ENCODE measurements around the gene EPG5. TPM values are rescaled to one million over a fixed set of nuclear protein-coding genes. Genes with fewer than 3 reads are reported as not detected.
A peak's percentile ranks its signal among the peaks of the same experiment; 100 is the strongest.

EPG5 gene
- total RNA-seq, 1 donor from 2014 or later: 38.3 TPM

DNA sequence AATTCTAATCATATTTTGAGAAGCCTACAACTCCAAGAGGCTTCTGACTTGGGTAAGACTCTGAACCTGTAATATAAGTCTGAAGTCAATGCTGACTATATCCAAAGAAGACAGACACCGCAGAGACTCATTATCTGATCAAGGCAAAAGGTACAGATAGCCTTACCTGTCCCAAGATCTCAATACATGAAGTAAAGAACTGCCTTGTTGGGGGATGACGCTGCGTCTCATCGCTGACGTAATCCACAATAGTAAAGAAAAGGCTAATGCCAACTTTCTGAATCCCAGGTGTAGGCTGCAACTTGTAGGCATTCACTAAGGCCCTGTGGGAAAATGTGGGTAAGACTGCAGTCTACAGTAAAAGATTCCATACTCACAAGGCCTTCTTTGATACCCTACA, 79.5 kb downstream of the EPG5 start:
- TF ChIP-seq, protein P1, sequence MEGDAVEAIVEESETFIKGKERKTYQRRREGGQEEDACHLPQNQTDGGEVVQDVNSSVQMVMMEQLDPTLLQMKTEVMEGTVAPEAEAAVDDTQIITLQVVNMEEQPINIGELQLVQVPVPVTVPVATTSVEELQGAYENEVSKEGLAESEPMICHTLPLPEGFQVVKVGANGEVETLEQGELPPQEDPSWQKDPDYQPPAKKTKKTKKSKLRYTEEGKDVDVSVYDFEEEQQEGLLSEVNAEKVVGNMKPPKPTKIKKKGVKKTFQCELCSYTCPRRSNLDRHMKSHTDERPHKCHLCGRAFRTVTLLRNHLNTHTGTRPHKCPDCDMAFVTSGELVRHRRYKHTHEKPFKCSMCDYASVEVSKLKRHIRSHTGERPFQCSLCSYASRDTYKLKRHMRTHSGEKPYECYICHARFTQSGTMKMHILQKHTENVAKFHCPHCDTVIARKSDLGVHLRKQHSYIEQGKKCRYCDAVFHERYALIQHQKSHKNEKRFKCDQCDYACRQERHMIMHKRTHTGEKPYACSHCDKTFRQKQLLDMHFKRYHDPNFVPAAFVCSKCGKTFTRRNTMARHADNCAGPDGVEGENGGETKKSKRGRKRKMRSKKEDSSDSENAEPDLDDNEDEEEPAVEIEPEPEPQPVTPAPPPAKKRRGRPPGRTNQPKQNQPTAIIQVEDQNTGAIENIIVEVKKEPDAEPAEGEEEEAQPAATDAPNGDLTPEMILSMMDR (IDR thresholded peaks at IDR 0.05): no peak
- CTCF ChIA-PET: no interaction called here
- Mint-ChIP-seq H3K4me3 (no peak overlapping the region), H3K27me3 (no peaks in the 10 kb centered on the region), H3K27ac (no peak overlapping the region), H3K9me3 (no peaks in the 10 kb centered on the region), H3K36me3 (ENCODE audit: low read depth) (peaks cover 60% of the 10 kb centered on the region), H3K4me1 (no peaks in the 10 kb centered on the region)
- no peak for DNase-seq
- ATAC-seq (ENCODE audit: low read depth): no peak
- intact Hi-C loops (cut with micrococcal nuclease): no loop called here
- POLR2A ChIA-PET: no interaction called here

GRCh38 chr18:45880876-45881558, 86.1 kb downstream of the EPG5 start:
- H3K4me1 Mint-ChIP-seq: peaks cover 6% of the 10 kb centered on the region
- TF ChIP-seq, protein P1 (IDR thresholded peaks at IDR 0.05): no peak
- ChIA-PET CTCF (interaction anchor here (0.9 to 9.2 kb wide), 16 partner anchors 10 to 260 kb away, joined by 3 to 180 read pairs (median 4); partner anchors contain the start of gene SLC14A1), POLR2A (no interaction called here)
- no peaks in the 10 kb centered on the region for H3K27me3 Mint-ChIP-seq
- no peak for DNase-seq
- H3K9me3 Mint-ChIP-seq: no peaks in the 10 kb centered on the region
- ATAC-seq (ENCODE audit: low read depth): no peak
- intact Hi-C loops (cut with micrococcal nuclease): loop anchor here (1.0 kb wide), 2 partner anchors 158 to 190 kb away; no protein-coding TSS in a partner anchor
- no peak overlapping the region for H3K4me3 Mint-ChIP-seq
- H3K36me3 Mint-ChIP-seq (ENCODE audit: low read depth): peaks cover 64% of the 10 kb centered on the region
- no peak overlapping the region for H3K27ac Mint-ChIP-seq

DNA sequence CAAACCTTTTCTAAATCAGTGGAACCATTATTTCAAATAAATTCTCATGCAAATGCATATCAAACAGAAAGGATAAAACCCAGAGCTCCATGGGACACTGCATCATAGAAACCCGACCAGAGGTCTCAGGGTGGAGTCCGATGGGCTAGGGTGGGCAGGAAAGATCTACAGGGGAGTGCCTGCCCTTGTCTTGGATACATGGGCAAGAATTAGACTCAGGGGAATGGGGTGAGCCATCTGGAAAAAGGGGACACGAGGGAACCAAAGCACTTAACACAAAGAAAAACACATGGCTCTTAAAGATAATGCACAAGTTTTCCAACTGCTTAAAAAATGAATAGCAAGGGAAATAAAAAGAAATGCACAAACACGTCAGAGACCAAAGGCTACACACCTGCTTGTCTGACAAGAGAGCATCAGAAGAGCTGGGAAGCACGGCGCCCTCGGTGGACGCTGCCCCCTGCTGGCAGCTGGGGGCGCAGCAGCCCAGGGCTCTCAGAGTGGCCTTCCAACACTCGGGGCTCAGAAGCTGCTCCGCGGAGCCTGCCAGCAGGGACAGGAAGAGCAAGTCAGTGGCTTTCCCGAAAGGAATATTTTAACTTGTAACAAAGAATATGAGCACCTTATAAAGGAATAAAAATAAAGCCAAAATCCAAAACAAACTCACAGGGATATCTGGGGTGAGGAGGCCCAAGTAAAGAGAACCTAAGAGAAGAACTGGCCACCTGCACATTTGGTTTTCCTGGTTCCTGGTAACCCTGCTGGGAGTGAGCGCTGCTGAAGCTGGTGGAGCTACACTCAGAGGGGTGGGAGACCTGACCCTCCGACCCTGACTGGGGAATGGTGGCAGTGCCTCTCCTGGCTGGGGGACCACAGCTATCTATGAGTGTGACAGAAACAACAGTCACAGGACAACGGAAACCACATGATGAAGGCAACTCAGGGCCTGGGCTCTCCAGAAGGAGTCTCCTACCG, 87.2 kb downstream of the EPG5 start:
- Mint-ChIP-seq H3K4me1 (peaks cover 11% of the 10 kb centered on the region), H3K9me3 (peaks cover 4% of the 10 kb centered on the region), H3K4me3 (no peak overlapping the region), H3K27me3 (no peaks in the 10 kb centered on the region), H3K36me3 (ENCODE audit: low read depth) (peaks cover 70% of the 10 kb centered on the region), H3K27ac (peak overlapping the region; percentile 41)
- intact Hi-C loops (cut with micrococcal nuclease): loop anchor here (1.0 to 2.0 kb wide), 5 partner anchors 15 to 215 kb away; no protein-coding TSS in a partner anchor
- TF ChIP-seq, protein P1 (IDR thresholded peaks at IDR 0.05): peak; percentile 93
- ATAC-seq (ENCODE audit: low read depth): peak; percentile 92
- DNase-seq: peak; percentile 62
- ChIA-PET CTCF (interaction anchor here (0.7 to 9.2 kb wide), 26 partner anchors 9 to 259 kb away, joined by 3 to 180 read pairs (median 4); partner anchors contain the start of gene SLC14A1), POLR2A (interaction anchor here (0.8 to 2.4 kb wide), 2 partner anchors 193 to 214 kb away, joined by 4 to 8 read pairs; no protein-coding TSS in a partner anchor)

GRCh38 chr18:45877403-45877802, 89.7 kb downstream of the EPG5 start:
- peaks cover 13% of the 10 kb centered on the region for H3K9me3 Mint-ChIP-seq
- H3K4me1 Mint-ChIP-seq: peaks cover 23% of the 10 kb centered on the region
- ATAC-seq (ENCODE audit: low read depth): no peak
- peaks cover 73% of the 10 kb centered on the region for H3K36me3 Mint-ChIP-seq (ENCODE audit: low read depth)
- no peak for DNase-seq
- H3K27ac Mint-ChIP-seq: no peak overlapping the region
- ChIA-PET CTCF (interaction anchor here (1.4 to 9.2 kb wide), 4 partner anchors 148 to 213 kb away, joined by 4 to 180 read pairs (median 70); partner anchors contain the start of gene SLC14A1), POLR2A (interaction anchor here (2.0 kb wide), 1 partner anchor 190 kb away, joined by 8 read pairs; no protein-coding TSS in a partner anchor)
- TF ChIP-seq, protein P1 (IDR thresholded peaks at IDR 0.05): no peak
- H3K27me3 Mint-ChIP-seq: no peaks in the 10 kb centered on the region
- intact Hi-C loops (cut with micrococcal nuclease): no loop called here
- no peak overlapping the region for H3K4me3 Mint-ChIP-seq

All from activated B cell treated with CpG ODN at 0.5 μM for 24 hours (primary cell).